ENCODE results near the gene SYNPR. TPM values are rescaled to one million over a fixed set of nuclear protein-coding genes. Genes with fewer than 3 reads are reported as not detected.
"Not testable (repeated sequence)": the region's sequence is repeated elsewhere in the genome, so short reads cannot be mapped to it uniquely, and the experiment has no call there.

SYNPR gene
- total RNA-seq, 1 donor = not detected

DNA sequence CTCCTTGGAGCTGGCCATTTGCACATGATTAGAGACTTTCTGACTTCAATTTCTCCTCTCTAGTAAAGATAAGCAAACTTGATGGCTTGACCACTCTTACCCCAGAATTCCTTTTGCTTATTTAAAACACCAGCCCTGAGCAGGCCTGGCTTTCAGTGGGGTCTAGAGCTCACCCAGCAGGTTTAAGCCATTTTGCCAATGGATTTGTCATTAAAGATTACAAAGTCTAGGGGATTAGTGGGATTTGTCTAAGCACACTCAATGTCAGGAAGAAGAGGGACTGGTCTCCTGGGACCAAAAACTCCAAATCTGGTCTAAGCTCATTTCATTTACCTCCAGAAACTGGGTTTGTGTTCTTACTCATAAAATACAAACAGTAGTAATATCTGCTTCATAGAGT, 317.1 kb downstream of the SYNPR start:
- H3K27me3 ChIP-seq (ENCODE audit: insufficient read depth, low read length) = no peaks in the 10 kb centered on the region
- no peaks in the 10 kb centered on the region for H3K4me1 ChIP-seq (ENCODE audit: insufficient read depth, low read length)
- H3K4me3 ChIP-seq (ENCODE audit: low read length) = no peak overlapping the region
- no peaks in the 10 kb centered on the region for H3K9me3 ChIP-seq (ENCODE audit: low read depth, low read length)

DNA sequence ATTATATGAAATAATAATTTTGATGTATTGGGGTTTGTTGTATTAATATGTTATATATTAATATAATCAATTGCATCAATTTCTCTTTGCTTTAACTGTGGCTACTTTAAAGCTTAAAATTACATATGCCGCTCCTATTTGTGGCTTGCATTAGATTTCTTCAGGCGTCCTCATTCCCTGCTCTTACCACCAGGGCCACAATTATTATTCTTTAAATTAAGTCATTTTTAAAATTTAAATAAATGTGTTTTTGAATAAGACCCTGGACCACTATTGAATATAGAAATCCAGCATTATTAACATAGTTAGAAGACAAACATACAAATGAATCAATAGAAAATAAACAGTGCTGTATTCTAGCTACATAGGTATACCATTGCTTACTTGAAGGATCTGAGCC, 318.9 kb downstream of the SYNPR start:
- H3K9me3 ChIP-seq (ENCODE audit: low read depth, low read length) = no peaks in the 10 kb centered on the region
- H3K4me3 ChIP-seq (ENCODE audit: low read length) = no peak overlapping the region
- H3K27me3 ChIP-seq (ENCODE audit: insufficient read depth, low read length) = no peaks in the 10 kb centered on the region

DNA sequence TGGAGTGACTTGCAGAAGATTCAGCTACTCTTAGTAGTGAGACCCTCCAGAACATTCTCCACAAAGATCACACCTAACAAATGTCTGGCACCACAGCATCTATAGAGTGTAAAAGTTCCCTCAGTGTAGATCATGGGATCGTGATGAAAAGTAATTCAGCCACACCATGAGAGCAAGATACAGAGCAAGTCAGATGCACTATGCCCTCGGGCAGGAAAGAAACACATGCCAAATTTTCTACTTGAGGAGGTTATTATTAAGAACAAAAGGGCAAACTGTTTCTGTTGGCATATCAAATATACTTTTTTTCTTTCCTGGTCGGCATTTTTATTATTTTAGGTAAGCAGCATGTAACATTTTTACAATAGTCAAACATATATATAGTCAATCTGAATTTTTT, 329.6 kb downstream of the SYNPR start:
- Histone ChIP-seq H3K4me1 (ENCODE audit: insufficient read depth, low read length) (no peaks in the 10 kb centered on the region), H3K9me3 (ENCODE audit: low read depth, low read length) (no peaks in the 10 kb centered on the region), H3K27me3 (ENCODE audit: insufficient read depth, low read length) (no peaks in the 10 kb centered on the region), H3K4me3 (ENCODE audit: low read length) (no peak overlapping the region)

More for the DNA sequence above, 318.9 kb downstream of the SYNPR start:
- no peaks in the 10 kb centered on the region for H3K4me1 ChIP-seq (ENCODE audit: insufficient read depth, low read length)

DNA sequence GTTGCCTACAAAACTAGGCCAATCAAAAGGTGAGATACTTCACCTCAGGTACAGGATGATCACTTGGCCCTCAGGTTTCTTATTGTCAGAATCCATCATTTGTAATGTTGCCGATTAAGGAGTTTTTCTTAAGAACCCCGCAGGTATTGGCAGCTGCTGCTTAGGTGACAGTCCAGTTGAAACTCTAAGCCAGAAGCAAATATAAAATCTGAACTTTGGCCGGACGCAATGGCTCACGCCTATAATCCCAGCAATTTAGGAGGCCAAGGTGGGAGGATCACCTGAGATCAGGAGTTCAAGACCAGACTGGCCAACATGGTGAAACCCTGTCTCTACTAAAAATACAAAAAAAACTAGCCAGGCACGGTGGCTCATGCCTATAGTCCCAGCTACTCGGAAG, 331.3 kb downstream of the SYNPR start:
- Histone ChIP-seq H3K27me3 (ENCODE audit: insufficient read depth, low read length) (no peaks in the 10 kb centered on the region), H3K4me3 (ENCODE audit: low read length) (no peak overlapping the region), H3K4me1 (ENCODE audit: insufficient read depth, low read length) (no peaks in the 10 kb centered on the region), H3K9me3 (ENCODE audit: low read depth, low read length) (no peaks in the 10 kb centered on the region)

DNA sequence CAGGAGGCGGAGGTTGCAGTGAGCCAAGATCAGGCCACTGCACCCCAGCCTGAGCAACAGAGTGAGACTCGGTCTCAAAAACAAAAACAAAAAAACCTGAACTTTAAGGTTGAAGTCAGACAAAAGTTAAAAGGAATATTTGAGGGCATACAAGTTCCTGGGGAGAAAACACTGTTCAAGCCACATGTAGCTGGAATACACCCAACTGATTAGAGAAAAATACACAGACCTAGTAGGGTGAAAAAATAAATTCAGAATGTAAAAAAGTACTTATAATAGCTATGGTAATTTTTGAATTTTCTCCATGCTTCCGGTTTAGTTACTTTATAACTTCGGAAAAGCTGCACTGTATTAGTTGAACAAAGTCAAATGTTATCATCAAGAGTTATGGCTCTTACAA, 331.7 kb downstream of the SYNPR start:
- no peaks in the 10 kb centered on the region for H3K27me3 ChIP-seq (ENCODE audit: insufficient read depth, low read length)
- H3K4me3 ChIP-seq (ENCODE audit: low read length) = no peak overlapping the region

DNA sequence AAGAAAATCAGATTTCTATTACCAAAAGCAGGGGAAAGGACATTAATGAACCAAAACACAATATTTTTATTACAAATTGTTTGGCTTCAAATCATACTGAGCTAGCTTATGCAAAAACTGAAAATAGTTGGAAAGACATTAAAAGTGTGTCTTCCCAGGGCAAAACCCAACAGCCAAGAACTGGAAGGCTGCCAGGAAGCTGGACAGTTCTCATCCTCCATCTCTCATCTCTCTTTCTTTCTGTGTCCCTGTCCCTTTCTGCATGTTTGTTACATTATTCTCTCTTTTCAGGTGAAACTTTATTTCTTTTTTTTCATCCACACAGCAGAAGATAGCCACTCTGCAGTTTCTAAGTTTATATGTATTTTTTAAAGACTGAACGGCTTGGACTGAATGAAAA, 333.3 kb downstream of the SYNPR start:
- H3K4me1 ChIP-seq (ENCODE audit: insufficient read depth, low read length) = no peaks in the 10 kb centered on the region

More for the DNA sequence above, 331.7 kb downstream of the SYNPR start:
- H3K4me1 ChIP-seq (ENCODE audit: insufficient read depth, low read length) = no peaks in the 10 kb centered on the region
- no peaks in the 10 kb centered on the region for H3K9me3 ChIP-seq (ENCODE audit: low read depth, low read length)

DNA sequence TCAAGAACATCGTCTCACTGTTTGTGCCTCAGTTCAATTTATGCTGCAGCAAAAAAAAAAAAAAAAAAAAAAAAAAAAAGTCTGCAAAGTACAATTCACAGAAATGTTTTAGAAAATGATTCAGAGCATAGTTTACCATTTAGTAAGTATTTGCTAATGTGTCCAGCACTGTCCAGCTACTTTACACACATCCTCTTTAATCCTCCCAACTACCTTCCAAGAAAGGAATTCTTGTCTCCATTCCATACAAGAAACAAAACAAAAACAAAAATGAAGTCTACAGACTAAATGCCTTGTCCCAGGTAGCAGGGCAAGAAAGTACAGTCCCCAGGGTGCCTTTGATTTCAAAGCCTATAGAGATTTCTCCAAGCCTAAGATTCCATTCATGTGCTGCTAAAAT, 335.5 kb downstream of the SYNPR start:
- no peaks in the 10 kb centered on the region for H3K27me3 ChIP-seq (ENCODE audit: insufficient read depth, low read length)
- no peak overlapping the region for H3K4me3 ChIP-seq (ENCODE audit: low read length)
- H3K4me1 ChIP-seq (ENCODE audit: insufficient read depth, low read length) = no peaks in the 10 kb centered on the region
- H3K9me3 ChIP-seq (ENCODE audit: low read depth, low read length) = no peaks in the 10 kb centered on the region

More for the DNA sequence above, 333.3 kb downstream of the SYNPR start:
- H3K27me3 ChIP-seq (ENCODE audit: insufficient read depth, low read length) = no peaks in the 10 kb centered on the region
- no peak overlapping the region for H3K4me3 ChIP-seq (ENCODE audit: low read length)
- no peaks in the 10 kb centered on the region for H3K9me3 ChIP-seq (ENCODE audit: low read depth, low read length)

DNA sequence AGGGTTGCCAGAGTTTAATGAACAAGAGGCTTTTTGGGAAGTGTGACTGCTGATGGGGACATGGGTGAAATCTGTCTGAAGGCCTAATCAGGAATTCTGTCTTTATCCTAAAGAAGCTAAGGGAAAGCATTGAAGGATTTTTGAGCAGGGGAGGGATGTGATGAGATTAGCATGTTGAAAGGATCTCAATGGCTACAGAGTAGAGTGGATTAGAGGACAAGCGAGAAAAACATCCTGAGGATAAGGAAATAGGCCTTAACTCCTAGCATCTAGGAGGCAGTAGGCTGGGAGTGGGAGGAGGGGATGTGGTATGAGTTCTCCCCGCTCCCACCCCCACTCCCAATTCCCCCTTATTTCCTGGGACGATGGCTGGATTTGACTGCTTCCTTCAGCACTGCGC, 339.3 kb downstream of the SYNPR start:
- Histone ChIP-seq H3K4me1 (ENCODE audit: insufficient read depth, low read length) (no peaks in the 10 kb centered on the region), H3K27me3 (ENCODE audit: insufficient read depth, low read length) (no peaks in the 10 kb centered on the region), H3K4me3 (ENCODE audit: low read length) (no peak overlapping the region), H3K9me3 (ENCODE audit: low read depth, low read length) (no peaks in the 10 kb centered on the region)

DNA sequence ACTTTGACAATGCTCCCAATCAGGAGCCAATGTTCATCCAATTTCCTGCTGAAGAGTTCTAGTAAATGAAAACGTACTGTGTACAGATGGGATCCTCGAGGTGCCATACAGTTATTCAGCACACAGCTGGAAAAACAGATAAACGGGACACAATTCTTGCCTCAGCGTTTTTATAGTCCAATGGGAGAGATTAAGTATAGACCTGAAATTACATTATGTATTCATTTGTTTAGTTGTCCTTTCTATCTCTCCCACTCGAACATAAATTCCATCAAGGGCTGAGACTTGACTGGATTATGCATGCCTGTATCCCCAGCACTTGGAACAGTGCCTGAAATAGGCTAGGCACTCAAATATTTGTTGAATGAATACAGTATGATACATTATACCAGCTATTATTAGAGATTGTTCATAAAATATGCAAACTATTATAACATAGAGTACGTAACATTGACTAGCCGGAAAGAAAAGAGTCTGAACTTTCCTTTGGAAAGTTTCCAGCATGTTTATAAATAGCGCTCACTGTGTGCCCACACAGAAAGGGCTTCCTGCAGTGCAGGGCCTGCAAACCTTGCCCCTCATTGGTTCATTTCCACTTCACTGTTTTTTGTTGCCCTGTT, 346.9 kb downstream of the SYNPR start:
- Histone ChIP-seq H3K4me1 (ENCODE audit: insufficient read depth, low read length) (no peaks in the 10 kb centered on the region), H3K27me3 (ENCODE audit: insufficient read depth, low read length) (no peaks in the 10 kb centered on the region), H3K9me3 (ENCODE audit: low read depth, low read length) (no peaks in the 10 kb centered on the region), H3K4me3 (ENCODE audit: low read length) (no peak overlapping the region)

DNA sequence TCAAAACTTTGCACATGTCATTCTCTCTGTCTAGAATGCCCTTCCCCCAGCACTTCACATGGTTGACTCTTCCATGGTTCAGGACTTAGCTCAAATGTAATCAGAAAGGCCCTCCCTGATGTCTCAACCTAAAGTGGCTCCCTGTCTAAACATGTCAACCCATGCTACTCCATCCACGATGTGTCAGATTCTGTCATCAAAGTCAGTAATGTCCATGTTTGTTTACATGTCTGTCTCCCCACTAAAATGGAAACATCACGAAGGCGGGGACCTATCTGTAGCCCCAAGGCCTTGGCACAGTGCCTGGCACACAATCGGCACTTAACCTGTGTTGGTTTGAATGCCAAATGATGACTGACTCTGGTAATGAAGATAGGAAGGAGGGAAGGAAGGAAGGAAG, 353.6 kb downstream of the SYNPR start:
- no peak overlapping the region for H3K4me3 ChIP-seq (ENCODE audit: low read length)
- H3K27me3 ChIP-seq (ENCODE audit: insufficient read depth, low read length) = no peaks in the 10 kb centered on the region
- H3K9me3 ChIP-seq (ENCODE audit: low read depth, low read length) = no peaks in the 10 kb centered on the region
- H3K4me1 ChIP-seq (ENCODE audit: insufficient read depth, low read length) = no peaks in the 10 kb centered on the region

DNA sequence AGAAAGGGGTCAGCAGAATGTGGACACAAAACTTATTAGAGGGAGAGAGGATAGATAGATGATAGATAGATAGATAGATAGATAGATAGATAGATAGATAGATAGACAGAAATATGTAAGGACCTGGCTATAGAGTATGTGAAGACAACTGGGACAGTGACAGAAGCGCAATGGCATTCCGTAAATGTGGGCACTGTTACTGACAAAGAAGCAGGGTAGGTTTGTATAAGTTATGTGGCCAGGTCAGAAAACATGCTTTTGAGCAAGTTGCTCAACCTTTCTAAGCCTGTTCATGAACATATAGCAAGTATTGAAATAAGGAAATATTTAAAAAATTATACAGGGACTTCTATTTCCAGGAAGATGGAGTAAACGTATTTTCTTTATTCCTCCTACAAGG, 357.1 kb downstream of the SYNPR start:
- Histone ChIP-seq H3K9me3 (ENCODE audit: low read depth, low read length) (no peaks in the 10 kb centered on the region), H3K4me1 (ENCODE audit: insufficient read depth, low read length) (no peaks in the 10 kb centered on the region), H3K27me3 (ENCODE audit: insufficient read depth, low read length) (no peaks in the 10 kb centered on the region), H3K4me3 (ENCODE audit: low read length) (no peak overlapping the region)

DNA sequence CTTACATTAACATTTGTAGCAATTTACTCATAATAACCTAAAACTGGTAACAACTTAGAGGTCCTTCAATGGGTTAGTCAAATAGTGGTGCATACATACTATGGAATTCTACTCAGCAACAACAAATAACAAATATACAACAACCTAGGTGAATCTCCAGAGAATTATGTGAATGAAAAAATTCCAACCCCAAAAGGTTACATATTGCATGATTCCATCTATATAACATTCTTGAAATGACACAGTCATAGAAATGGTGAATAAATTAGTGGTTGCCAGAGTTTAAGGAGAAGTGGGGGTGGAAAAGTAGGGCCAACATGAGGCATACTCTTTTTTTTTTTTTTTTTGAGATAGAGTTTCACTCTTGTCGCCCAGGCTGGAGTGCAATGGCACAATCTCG, 361.7 kb downstream of the SYNPR start:
- Histone ChIP-seq H3K27me3 (ENCODE audit: insufficient read depth, low read length) (no peaks in the 10 kb centered on the region), H3K4me3 (ENCODE audit: low read length) (no peak overlapping the region), H3K9me3 (ENCODE audit: low read depth, low read length) (no peaks in the 10 kb centered on the region), H3K4me1 (ENCODE audit: insufficient read depth, low read length) (no peaks in the 10 kb centered on the region)

DNA sequence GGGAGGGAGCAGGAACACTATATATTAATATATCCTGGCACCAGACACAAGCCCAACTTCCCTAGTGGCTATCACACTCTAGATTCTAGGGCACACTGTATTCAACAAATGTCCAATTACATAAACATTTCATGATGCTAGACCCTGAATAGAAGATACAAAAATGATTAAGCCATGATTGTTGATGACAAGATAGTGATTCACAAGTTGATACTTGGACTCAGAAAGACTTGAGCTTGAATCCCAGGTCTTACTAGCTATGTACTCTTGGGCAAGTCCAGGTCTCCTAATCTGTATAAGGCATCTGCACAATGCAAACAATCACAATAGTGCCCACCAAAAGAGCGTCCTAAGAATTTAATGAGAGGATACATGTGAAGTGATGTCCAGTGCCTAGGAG, 364.4 kb downstream of the SYNPR start:
- Histone ChIP-seq H3K9me3 (ENCODE audit: low read depth, low read length) (no peaks in the 10 kb centered on the region), H3K4me3 (ENCODE audit: low read length) (no peak overlapping the region), H3K27me3 (ENCODE audit: insufficient read depth, low read length) (no peaks in the 10 kb centered on the region), H3K4me1 (ENCODE audit: insufficient read depth, low read length) (no peaks in the 10 kb centered on the region)

DNA sequence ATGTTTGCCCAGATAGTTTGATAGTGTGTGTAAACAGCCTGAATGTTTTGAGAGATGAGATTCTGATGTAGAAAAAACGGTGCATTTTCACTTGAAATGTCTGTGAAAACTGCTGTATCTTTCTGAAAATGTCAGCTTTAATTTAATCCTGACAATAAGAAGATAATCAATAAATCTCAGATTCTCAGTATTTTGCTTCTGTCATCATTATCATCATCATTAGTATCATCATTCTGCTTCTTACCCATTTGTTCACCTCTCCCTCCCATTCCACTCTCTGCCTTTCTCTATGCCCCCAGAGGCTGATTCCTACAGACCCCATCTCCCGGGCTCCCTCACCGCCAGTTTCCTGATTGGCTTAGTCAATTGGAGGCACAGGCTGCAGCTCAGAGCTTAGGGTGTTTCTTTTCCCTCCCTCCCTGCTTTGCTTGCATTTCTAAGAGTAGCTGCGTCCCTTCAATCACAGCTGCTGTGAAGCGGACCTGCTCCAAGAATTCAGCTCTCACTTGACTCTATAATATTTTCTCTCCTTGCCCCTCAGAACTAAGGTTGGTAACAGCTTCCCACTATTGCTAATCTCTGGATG, 366.2 kb downstream of the SYNPR start:
- Histone ChIP-seq H3K9me3 (ENCODE audit: low read depth, low read length) (no peaks in the 10 kb centered on the region), H3K4me1 (ENCODE audit: insufficient read depth, low read length) (no peaks in the 10 kb centered on the region)

DNA sequence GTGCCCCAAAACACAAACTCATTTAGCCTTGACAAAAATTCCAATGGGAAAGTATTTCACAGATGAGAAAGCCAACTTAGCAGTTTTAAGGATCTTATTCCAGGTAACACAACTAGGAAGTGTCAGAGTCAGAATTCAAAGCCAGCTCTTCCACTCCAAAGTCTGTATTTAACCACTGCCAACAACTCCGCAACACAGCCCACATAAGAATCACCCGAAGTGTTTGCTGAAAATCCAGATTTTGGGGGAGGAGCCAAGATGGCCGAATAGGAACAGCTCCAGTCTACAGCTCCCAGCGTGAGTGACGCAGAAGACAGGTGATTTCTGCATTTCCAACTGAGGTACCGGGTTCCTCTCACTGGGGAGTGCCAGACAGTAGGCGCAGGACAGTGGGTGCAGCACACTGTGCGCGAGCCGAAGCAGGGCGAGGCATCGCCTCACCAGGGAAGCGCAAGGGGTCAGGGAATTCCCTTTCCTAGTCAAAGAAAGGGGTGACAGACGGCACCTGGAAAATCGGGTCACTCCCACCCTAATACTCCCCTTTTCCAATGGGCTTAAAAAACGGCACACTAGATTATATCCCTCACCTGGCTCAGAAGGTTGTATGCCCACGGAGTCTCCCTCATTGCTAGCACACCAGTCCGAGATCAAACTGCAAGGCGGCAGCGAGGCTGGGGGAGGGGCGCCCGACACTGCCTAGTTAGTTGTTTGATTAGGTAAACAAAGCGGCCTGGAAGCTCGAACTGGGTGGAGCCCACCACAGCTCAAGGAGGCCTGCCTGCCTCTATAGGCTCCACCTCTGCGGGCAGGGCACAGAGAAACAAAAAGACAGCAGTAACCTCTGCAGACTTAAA, 367.0 kb downstream of the SYNPR start:
- H3K4me1 ChIP-seq (ENCODE audit: insufficient read depth, low read length); H3K4me3 ChIP-seq (ENCODE audit: low read length); H3K9me3 ChIP-seq (ENCODE audit: low read depth, low read length); H3K27me3 ChIP-seq (ENCODE audit: insufficient read depth, low read length): not testable (repeated sequence)

More for the DNA sequence above, 366.2 kb downstream of the SYNPR start:
- H3K27me3 ChIP-seq (ENCODE audit: insufficient read depth, low read length) = no peaks in the 10 kb centered on the region
- no peak overlapping the region for H3K4me3 ChIP-seq (ENCODE audit: low read length)

Data from mononuclear cell (primary cell).